ENCODE data around the gene RBCK1.
"Not testable (repeated sequence)": the region's sequence is repeated elsewhere in the genome, so short reads cannot be mapped to it uniquely, and the experiment has no call there.

The RBCK1 gene

GRCh38 chr20:472889-473292 is 64.8 kb downstream of the RBCK1 start:
- no peak overlapping the region for H3K4me3 ChIP-seq (replicated peaks; ENCODE audit: low read depth, low read length)
- DNase-seq (ENCODE audit: extremely low read depth, insufficient read length), result no peak
- no peaks in the 10 kb centered on the region for H3K27me3 ChIP-seq (replicated peaks; ENCODE audit: control insufficient read depth, insufficient read depth, low read length)
- H3K36me3 ChIP-seq (ENCODE audit: control insufficient read depth, insufficient read depth, low read length), result peaks cover 4% of the 10 kb centered on the region
- TF ChIP-seq CTCF (IDR thresholded peaks at IDR 0.05; ENCODE audit: insufficient read depth, low read length, poor library complexity, severe bottlenecking), result no peak

GRCh38 chr20:474581-474980 is 66.5 kb downstream of the RBCK1 start:
- H3K27me3 ChIP-seq (replicated peaks; ENCODE audit: control insufficient read depth, insufficient read depth, low read length), result no peaks in the 10 kb centered on the region
- no peak for TF ChIP-seq CTCF (IDR thresholded peaks at IDR 0.05; ENCODE audit: insufficient read depth, low read length, poor library complexity, severe bottlenecking)
- H3K36me3 ChIP-seq (ENCODE audit: control insufficient read depth, insufficient read depth, low read length), result peaks cover 6% of the 10 kb centered on the region
- no peak for DNase-seq (ENCODE audit: extremely low read depth, insufficient read length)
- no peak overlapping the region for H3K4me3 ChIP-seq (replicated peaks; ENCODE audit: low read depth, low read length)

GRCh38 chr20:475463-476357 is 67.6 kb downstream of the RBCK1 start:
- no peak for DNase-seq (ENCODE audit: extremely low read depth, insufficient read length)
- no peak for TF ChIP-seq CTCF (IDR thresholded peaks at IDR 0.05; ENCODE audit: insufficient read depth, low read length, poor library complexity, severe bottlenecking)
- Histone ChIP-seq H3K36me3 (ENCODE audit: control insufficient read depth, insufficient read depth, low read length) (peaks cover 6% of the 10 kb centered on the region), H3K4me3 (replicated peaks; ENCODE audit: low read depth, low read length) (no peak overlapping the region), H3K27me3 (replicated peaks; ENCODE audit: control insufficient read depth, insufficient read depth, low read length) (no peaks in the 10 kb centered on the region)

GRCh38 chr20:476561-477249 is 68.6 kb downstream of the RBCK1 start:
- not testable (repeated sequence) for H3K4me3 ChIP-seq (replicated peaks; ENCODE audit: low read depth, low read length); DNase-seq (ENCODE audit: extremely low read depth, insufficient read length); H3K27me3 ChIP-seq (replicated peaks; ENCODE audit: control insufficient read depth, insufficient read depth, low read length); H3K36me3 ChIP-seq (ENCODE audit: control insufficient read depth, insufficient read depth, low read length)

- peaks cover 10% of the 10 kb centered on the region for H3K36me3 ChIP-seq (ENCODE audit: control insufficient read depth, insufficient read depth, low read length)
- TF ChIP-seq CTCF (IDR thresholded peaks at IDR 0.05; ENCODE audit: insufficient read depth, low read length, poor library complexity, severe bottlenecking), result no peak
- DNase-seq (ENCODE audit: extremely low read depth, insufficient read length), result no peak
Measured at GRCh38 chr20:478010-478948, 70.2 kb downstream of the RBCK1 start.

More at GRCh38 chr20:478010-478948, 70.2 kb downstream of the RBCK1 start:
- H3K27me3 ChIP-seq (replicated peaks; ENCODE audit: control insufficient read depth, insufficient read depth, low read length), result no peaks in the 10 kb centered on the region
- H3K4me3 ChIP-seq (replicated peaks; ENCODE audit: low read depth, low read length), result no peak overlapping the region

All from GM06990 (cell line).